ENCODE results near the gene GSTP1.
"Not testable (repeated sequence)": the region's sequence is repeated elsewhere in the genome, so short reads cannot be mapped to it uniquely, and the experiment has no call there.

Gene GSTP1

GRCh38 chr11:67599149-67599548 is 15.5 kb downstream of the GSTP1 start:
- no peak for DNase-seq

- DNase-seq = no peak
These were observed 16.9 kb downstream of the GSTP1 start for GRCh38 chr11:67600324-67601029.

GRCh38 chr11:67601098-67601497 is 17.5 kb downstream of the GSTP1 start:
- DNase-seq = no peak

- not testable (repeated sequence) for DNase-seq
These were observed 20.5 kb downstream of the GSTP1 start for GRCh38 chr11:67604119-67604518.

GRCh38 chr11:67604815-67605214 is 21.2 kb downstream of the GSTP1 start:
- no peak for DNase-seq

GRCh38 chr11:67605231-67606011 is 21.8 kb downstream of the GSTP1 start:
- DNase-seq = no peak

GRCh38 chr11:67606093-67606491 is 22.5 kb downstream of the GSTP1 start:
- DNase-seq = no peak

GRCh38 chr11:67606492-67607295 is 23.1 kb downstream of the GSTP1 start, which contains the start of gene NDUFV1:
Gene NDUFV1 (plus strand): TSS chr11:67606936. CDS start chr11:67607005, 69 bp downstream.
- DNase-seq = peak; percentile 91

GRCh38 chr11:67607507-67607906 is 23.9 kb downstream of the GSTP1 start:
- no peak for DNase-seq

- no peak for DNase-seq
These were observed 24.9 kb downstream of the GSTP1 start for GRCh38 chr11:67608486-67608885.

- DNase-seq = no peak
These were observed 25.7 kb downstream of the GSTP1 start for GRCh38 chr11:67609316-67609715.

GRCh38 chr11:67610302-67610868 is 26.8 kb downstream of the GSTP1 start:
- DNase-seq = no peak

- DNase-seq = no peak
These were observed 27.6 kb downstream of the GSTP1 start for GRCh38 chr11:67611165-67611564.

GRCh38 chr11:67611704-67612587 is 28.3 kb downstream of the GSTP1 start:
- no peak for DNase-seq

GRCh38 chr11:67612751-67613150 is 29.1 kb downstream of the GSTP1 start:
- DNase-seq = no peak

GRCh38 chr11:67613313-67613959 is 29.8 kb downstream of the GSTP1 start:
- DNase-seq = no peak

GRCh38 chr11:67613960-67614715 is 30.5 kb downstream of the GSTP1 start:
- DNase-seq = peak; percentile 36

GRCh38 chr11:67614730-67615714 is 31.4 kb downstream of the GSTP1 start:
- DNase-seq = no peak

GRCh38 chr11:67615728-67616430 is 32.3 kb downstream of the GSTP1 start:
- DNase-seq = no peak
